Activated CD8-positive, alpha-beta memory T cell treated with anti-CD3 and anti-CD28 coated beads, Interleukin-2, amount 50 U/mL, for 1 hour (primary cell): ENCODE data around the gene MYRIP.

Experiments used
- DNase-seq: peaks from one replicate; pipeline ENCODE4 v3.0.0-alpha.2; 2020; ENCODE audit errors: extremely low read depth

Gene MYRIP

DNA sequence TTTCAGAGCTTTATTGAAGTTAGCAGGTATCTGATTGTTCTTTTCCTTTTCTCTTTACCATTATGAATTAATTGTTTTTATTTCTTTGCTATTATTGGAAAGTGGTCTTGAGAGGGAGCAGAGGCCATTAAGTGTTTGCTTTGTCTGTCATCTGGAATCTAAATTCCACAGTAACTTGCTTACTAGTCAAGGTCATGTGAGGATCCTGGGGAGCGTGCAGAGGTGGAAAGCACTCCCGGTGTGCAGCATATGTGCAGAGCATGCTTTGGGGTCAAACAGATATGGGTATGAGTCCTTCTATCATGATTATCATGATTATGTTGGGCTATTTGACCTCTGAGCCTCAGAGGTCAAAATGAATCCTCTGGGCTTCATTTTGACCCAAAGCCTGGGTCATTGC is 96.4 kb downstream of the MYRIP start:
- no peak for DNase-seq

DNA sequence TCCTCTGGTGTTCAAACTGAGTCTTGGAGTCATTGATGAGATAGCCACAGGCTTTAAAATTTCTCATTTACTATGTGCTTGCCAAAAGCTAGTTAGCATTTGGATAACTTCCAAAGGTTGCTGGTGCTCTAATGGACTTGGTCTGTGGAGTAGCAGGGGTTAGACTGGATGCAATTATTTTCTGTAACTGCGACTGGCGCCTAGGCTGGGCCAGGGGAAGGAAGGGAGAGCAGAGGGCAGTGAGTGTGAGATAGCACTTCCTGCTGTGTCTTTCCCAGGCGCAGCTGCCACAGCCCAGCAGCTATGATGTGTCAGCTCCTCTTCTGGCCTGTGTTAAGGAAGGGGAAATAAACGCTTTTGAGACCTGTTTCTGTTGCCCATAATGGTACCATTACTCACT is 98.6 kb downstream of the MYRIP start:
- no peak for DNase-seq

DNA sequence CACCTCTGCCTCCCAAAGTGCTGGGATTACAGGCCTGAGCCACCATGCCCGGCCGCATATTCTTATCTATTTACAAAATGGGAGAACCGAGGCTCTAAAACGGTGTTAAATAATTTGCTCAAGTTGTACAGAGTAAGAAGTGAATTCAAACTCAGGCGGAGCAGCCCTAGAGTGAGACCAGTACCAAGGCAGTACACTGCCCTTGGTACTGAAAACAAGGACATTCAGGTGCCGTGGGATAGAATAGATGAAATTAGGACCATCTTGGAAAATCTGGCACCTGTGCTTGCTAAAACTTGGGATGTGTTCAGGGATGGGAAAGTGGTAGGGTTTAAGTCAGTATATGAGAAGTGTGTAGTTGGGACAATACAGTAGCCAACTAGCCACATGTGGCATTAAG is 100.7 kb downstream of the MYRIP start:
- no peak for DNase-seq

DNA sequence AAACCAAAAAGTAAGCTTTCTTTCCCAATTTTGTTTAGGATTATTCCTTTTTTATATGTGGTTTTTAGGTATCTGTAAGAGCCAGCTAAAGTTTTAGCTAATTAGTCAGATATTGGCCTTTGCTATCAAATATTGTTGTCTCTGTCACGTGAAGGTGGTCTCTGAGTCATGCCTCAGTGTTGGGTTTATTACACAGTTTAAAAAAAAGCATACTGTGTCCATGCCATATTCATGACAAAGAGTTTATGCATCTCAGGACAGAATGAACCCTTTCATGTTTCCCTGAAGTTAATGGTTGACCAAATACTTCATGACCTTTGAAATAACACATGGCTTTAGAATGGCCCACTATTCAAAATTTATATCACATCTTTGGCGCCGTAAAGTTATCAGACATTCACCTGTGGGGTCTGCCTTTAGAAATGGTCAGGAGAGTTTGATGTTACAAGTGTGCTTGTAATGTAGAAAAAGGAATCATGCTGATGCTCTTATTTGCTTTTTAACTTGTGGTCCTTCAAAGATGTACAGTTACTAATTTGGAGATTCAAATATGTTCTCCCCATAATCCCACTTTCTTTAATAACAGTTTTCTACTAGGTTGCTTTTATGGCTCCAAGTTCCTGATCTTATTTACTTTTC is 101.5 kb downstream of the MYRIP start:
- no peak for DNase-seq

DNA sequence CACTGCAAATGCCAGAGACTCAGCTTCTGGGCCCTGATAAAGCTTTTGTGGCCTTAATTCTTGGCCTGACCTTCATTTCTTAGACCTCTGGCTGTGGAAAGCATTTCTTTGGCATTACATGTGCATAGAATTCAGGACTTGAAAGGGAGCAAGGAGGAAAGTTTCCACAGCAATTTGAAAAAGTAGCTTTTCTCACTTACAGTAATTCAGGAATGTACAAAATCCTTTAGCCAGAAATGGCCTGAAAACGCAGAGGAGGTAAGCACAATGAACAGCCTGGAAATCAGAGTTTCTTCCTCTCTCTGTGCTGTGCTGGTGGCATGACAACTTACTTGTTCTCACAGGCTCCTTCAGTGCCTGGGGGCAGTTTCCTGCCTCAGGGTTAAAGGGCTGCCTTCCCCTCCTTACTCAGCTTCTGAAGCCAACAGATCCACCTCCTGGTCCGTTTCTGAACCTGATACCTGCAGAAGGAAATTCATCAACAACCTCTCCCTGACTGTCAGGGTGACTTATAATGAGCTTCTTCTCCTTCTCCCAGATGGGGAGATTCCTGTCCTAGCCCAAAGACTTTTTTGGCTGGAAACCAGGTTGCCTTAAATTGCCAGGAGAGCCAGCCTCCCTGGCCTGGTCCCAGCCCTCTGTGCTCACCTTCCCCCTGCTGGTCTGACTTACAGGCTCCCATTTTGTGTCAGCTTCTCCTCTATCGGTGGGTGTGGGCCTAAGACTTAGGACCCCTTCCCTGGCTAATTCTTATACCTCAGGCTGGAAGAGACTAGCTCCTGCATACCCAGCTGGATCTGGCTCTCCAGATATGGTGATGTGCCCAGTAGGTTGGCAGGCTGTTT is 102.3 kb downstream of the MYRIP start:
- DNase-seq = no peak

DNA sequence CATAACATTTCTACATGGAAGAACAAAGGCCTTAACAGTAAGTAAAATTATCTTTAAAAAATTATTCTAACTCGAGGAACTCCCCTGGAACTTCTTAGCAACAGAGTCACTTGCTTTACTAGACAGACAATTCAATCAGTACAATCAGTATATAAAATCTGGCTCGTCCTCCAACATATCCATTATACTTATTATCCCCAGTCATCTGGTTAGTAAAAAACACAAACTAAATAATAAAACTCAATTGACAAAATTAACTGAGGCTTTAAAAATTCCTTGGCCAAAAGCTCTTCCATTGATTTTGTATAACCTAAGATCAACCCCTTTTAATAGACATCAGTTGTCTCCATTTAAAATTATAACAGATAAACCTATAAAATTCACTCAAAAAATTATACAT is 105.6 kb downstream of the MYRIP start:
- no peak for DNase-seq

DNA sequence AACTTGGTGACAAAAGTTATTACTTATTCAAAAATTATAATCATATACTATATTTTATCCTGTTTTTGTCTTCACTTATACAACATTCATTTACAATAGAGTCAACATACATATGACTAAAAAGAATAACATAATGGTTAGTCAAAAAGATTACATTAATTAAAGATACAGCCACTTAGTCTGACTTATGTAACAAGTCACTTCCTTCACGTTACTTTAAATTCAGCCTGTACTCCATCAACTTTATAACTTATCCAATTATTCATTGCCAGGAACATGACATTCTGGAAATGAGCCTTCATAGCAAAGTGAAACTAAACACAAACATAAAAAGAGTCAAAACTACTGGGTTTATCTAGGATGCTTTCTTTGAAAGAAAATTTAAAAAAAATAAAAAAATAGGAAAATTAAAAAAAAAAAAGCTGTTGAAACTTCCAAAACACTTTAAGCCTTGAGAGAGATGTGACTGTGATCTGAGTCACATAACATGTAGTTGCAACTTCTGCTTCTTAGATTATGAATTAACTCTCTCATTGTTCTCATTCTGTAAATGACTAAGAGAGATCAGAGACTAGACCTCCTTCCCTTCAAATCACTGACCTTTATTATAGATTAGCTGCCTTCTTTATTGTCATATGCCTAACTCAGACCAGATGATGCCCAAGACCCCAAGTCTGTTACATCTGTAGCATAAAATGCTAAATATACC is 107.8 kb downstream of the MYRIP start:
- no peak for DNase-seq

DNA sequence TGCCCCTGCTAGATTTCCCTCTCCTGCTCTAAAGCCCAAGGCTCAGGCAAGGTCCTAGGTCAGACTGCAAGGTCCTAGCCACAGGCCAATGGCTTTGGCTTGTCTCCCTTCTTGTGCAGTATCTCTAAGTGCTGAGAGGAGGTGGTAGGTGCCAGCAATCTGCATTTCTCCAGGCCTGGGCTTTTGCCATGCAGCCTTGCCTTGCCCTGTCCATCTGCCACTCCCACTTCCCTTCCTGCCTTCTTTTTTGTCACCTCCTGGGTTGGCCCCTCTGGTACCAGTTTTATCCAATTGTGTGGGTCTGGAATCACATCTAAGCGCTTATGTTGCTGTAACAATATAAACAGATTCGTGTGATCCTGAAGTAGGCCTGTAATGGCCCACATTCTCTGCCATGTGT is 109.9 kb downstream of the MYRIP start:
- no peak for DNase-seq

DNA sequence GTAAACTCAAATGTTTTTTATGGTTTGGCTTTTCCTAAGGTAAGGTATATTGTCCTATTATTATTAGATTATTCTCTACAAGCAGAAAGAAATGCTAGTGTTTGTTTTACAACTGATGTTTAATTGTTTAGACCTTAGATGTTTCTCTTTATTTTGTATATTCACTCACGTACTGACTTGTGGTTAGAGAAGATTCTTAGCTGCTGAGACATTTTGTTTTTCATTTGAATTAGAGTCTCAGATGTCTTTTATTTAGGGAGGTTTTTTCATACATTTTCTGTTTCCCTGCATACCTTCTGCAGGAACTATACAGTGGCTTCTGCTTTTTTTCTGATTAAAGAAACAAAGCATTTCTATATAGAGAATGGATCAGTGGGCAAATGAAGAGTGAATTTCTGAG is 110.9 kb downstream of the MYRIP start:
- DNase-seq = no peak

DNA sequence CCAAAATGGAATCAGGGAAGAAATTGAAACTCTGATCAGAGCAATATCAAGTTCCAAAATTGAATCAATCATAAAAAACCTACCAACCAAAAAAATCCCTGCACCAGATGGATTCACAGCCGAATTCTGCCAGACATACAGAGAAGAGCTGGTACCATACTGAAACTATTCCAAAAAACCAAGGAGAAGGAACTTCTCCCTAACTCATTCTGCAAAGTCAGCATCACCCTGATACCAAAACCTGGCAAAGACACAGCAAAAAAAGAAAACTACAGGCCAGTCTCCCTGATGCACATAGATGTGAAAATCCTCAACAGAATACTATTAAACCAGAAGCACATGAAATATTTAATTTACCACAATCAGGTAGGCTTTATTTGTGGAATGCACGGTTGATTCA is 118.1 kb downstream of the MYRIP start:
- no peak for DNase-seq

DNA sequence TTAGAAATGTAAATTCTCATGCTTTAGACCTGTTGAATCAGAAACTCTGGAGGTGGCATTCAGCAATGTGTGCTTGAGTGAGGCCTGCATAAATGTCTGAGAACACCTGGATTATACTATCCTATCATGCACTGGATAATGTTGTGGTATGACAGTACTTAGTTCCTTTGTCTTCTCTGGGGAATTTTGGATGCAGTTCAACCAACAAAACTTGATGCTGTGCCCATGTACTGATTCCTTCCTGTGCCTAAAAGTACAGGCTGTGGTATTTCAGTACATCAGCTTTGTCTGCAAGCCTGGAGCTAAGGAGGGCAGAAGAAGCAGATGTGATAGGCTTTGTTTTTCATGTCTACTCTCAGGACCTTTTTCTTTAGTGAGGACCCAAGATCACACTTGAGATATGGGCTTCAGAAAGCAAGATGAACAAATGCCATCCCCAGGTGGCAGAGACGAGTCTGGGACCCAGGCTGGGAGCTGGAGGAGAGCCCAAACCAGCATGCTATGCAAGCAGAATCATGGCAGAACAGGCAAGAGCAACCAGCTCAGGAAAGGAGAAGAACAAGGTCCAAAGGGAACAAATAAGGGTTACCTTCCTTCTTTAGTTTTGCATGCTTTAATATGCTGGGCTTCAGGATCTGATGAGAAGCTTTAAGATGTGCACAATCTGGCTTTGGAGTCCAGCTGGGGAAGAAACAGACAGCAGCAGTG is 124.7 kb downstream of the MYRIP start:
- DNase-seq = no peak

DNA sequence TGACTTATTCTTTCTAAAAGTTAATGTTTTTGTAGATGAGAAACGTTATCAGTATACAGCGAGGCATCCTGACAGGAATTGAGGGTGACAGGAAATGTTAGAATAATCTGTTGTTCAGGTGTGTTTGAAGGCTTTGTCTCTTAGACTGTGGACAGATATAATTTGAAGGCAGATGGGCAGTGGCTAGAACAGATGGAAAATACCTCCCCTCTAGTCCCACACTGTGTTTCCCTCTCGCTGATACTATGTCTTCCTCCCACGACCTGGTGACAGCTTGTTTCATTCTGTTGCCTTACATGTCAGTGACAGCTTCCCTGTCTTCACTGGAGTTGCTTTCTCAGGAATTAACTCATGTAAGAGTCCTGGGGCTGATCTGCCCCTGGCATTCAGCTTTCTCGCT is 125.3 kb downstream of the MYRIP start:
- no peak for DNase-seq

DNA sequence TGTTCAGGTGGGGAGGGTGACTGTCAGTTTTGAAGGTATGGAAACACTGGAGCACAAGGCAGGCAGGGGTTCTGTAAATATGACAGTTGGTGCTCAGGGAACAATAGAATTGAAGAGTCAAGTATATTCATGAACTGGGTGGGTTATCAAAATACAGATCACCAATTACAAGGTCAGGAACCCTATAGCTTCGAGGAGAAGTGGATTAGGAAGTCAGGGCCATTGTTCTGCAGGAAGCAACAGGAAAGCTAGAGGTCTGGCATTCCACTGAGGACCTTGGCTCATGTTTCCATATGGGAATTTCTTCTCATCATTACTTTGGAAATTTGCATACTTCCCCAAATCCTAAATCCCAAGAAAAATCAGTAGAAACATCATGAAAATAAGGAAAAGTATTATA is 125.9 kb downstream of the MYRIP start:
- DNase-seq = no peak

DNA sequence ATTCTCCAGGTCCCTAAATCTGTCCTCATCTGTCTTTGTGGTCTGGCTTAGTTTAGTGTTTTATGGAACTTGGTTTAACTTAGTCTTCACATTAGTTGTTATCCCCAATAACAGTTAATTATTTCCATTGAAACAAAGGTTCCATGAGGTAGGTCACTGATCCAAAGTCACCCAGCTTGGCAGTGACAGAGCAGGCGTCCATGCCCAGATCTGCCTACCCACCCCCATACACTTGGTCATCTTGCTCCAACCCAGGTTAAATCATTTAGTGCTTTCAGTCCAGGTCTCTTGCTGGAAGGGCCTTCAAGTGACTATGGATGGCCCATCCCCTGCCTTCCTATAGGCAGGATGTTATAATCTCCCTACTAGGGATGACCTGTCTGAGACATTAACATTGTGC is 127.4 kb downstream of the MYRIP start:
- no peak for DNase-seq

DNA sequence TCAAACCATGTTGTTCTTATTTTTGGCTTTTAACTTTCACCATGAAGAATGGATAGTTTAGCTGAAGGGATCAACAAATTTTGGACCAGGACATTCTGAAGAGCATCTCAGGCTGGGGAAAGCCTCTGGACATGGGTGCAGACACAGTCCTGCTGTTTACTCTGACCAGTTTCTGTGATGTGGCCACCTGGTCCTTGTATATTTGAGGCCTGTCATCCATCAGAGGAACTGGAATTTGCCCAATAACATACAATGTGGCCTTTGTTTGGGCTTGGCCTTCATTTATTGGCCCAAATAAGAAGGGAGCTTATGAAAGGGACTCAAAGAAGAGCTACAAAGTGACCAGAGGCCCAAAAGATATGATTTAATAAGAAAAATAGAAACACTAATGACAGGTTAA is 127.9 kb downstream of the MYRIP start:
- no peak for DNase-seq

DNA sequence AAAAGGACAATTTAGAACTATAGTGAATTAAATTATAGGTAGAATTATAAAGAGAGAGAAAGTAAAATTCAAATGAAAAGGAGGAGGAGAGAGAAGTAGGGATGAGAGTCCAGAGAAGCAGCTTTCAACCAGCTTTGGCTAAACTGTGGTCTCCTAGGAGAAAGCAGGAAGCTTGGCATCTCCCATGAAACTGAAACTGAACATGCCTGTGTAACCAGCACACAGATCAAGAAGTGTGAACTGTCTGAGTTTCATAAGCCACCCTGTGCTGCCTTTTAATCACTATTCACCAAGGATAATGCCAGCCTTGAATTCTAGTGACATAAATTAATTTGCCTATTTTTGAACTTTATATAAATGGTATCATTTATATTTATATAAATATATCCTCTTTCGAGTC is 128.5 kb downstream of the MYRIP start:
- no peak for DNase-seq

DNA sequence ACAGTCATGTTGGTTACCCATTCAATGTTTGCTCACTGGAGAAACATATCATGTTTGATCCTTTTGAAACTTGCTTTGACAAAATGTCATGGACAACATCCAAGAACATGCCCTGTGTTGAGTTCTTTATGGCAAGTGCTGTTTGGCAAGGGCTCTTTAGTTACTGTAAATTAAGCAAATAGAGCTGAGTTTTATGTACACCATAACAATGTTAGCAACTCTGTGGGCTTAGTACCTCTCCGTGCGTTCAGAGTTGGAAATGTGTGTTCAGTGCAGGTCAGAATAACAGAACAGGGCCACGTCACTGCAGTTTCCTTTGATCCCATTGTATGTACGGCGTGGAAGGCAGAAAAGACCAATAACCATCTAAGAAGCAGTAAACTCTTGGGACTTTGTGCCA is 132.5 kb downstream of the MYRIP start:
- DNase-seq = no peak

DNA sequence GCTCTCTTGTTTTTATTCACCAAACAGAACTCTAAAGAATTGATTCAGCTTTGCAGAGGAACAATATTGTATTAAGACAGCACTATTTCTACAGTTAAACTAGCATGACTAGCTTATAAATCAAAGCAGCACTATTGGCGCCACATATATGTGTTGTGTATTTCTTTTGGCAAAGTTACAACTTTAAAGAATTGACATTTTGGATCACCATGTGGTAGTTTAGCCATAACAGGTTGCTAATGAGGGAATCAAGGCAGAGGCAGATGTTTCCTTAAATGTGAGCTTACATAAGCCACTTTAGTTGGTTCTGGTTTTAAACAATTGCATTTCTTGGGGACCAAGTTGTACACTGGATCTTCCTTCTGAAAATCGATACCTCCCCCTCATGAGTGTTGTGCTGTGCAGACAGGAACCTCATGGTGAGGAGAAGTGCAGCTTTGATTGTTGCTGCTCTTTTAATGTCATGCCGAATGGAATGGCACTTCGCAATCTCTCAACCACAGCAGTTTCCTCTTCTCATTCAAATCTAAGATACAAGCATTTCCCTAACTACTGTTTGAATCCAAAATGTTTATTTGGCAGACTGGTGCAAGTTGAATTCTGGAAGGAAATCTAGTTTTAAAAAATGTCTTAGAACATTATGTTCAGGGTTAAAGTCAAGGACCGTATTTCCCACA is 151.2 kb downstream of the MYRIP start:
- DNase-seq = no peak

DNA sequence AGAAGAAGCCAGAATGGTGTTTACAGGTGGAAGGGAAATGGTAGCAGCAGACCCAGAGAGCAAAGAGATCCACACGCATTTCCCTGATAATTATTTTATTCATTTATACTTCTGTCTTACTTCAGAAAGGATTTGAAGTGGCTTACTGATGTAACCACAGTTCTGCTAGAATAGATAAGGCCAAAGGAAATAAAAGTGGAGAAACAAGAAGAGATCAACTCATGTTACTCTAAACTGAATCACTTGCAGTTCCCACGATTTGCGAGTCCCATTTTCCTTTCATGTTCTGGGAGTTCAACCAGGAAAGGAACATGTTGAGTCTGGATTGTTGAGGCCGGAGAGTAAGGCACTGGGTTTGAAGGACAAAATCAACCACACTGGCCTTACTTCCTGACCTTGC is 151.8 kb downstream of the MYRIP start:
- DNase-seq = no peak

DNA sequence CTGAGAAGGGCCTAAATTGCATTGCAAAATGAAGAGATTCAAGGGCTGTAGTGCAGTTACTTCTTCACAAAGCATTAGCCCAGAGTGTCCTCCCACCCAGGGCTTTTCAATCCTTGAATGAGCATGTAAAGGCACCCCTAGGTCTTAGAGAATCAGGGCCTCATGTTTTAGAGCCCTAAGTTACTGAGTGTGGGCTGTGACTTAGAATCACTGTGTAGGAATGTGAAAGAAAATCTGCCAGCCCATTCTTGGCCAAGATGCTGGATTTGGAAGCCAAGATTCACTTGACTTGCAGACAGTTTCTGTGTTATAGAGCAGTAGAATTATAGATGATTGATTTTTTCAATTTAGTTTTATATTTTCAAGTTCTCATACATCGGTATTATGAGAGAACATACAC is 153.2 kb downstream of the MYRIP start:
- DNase-seq = no peak

DNA sequence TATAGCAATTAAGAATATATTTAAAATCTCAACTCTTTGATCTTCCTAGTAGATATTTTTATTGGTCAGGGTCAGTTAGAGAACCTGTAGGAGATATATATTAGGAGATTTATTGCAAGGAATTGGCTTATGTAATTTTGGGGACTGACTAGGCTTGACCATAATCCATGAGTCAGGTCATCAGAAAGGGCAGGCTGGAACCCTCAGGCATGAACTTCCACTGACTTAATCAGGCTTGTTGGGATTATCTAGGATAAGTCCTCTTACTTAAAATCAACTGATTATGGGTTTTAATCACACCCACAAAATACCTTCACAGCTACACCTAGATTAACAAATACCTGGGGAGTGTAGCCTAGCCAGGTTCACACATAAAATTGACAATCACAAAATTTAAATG is 156.1 kb downstream of the MYRIP start:
- DNase-seq = no peak

DNA sequence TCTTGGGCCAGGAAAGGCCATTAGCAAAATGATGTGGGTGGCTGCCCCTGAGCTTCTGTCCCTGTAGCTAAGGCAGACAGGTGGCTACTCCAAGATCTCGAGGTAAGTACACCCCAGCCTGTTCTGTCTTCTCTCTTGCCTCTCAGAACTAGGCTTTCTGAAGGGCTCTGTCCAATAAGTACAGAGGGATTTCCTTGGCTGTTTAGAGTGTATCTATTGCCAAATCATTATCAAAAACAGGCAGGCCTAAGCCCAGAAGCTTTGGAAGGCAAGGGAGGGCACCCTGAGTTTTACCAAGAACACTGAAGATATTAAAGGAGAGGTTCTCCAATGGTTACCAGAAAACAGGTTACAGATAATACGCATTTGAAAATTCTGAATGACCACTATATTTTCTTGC is 156.6 kb downstream of the MYRIP start:
- no peak for DNase-seq
